IMR-90 (cell line): Measurements from ENCODE around the gene TMCC3. TPM values are rescaled to one million over a fixed set of nuclear protein-coding genes. Genes with fewer than 3 reads are reported as not detected.

Experiments used
- ATAC-seq: fragments of 200-7000 bp; cut with Tn5 transposase; 2 replicates; pipeline ENCODE4 v1.9.1; 2020; ENCODE audit warnings: low read depth, mild to moderate bottlenecking, moderate library complexity
- BruUV-seq: library from RNA; stranded (reverse); fragments of 400-500 nt; replicated peaks from 2 replicates; lab custom pipeline; 2021; lab: Mats Ljungman, UMichigan
- CTCF ChIA-PET: fragments of 300-600 bp; formaldehyde crosslinking; extraction: SDS; loops from one replicate; lab custom pipeline; 2021; ENCODE audit warnings: antibody characterized with exemption; lab: Yijun Ruan, JAX
- POLR2A ChIA-PET: fragments of 300-600 bp; sonication (Branson Sonifier 250); formaldehyde crosslinking; loops from one replicate; lab custom pipeline; 2022; ENCODE audit warnings: antibody characterized with exemption; ENCODE audit not compliant: unreplicated experiment; lab: Charles Lee
- DNase-seq: peaks from one replicate; pipeline ENCODE4 v3.0.0; 2013
- H2AFZ ChIP-seq: replicated peaks from 2 replicates; pipeline ENCODE3; 2013; ENCODE audit warnings: low read length, mild to moderate bottlenecking; ENCODE audit not compliant: poor library complexity
- H2AK5ac ChIP-seq: 2 replicates; pipeline ENCODE4 v1.6.1; 2013; ENCODE audit warnings: low read depth, low read length, inconsistent platforms
- H2AK9ac ChIP-seq: replicated peaks from 2 replicates; pipeline ENCODE3; 2013; ENCODE audit warnings: mild to moderate bottlenecking, low read depth, low read length, moderate library complexity; ENCODE audit not compliant: poor library complexity
- H2BK120ac ChIP-seq: 2 replicates; pipeline ENCODE4 v1.6.1; 2013; ENCODE audit warnings: low read depth, low read length, inconsistent platforms
- H2BK15ac ChIP-seq: 3 replicates; pipeline ENCODE4 v1.6.1; 2013; ENCODE audit warnings: low read depth, low read length, inconsistent platforms
- H2BK20ac ChIP-seq: 2 replicates; pipeline ENCODE4 v1.6.1; 2013; ENCODE audit warnings: low read depth, mild to moderate bottlenecking, inconsistent platforms, low read length, moderate library complexity
- H2BK5ac ChIP-seq: 2 replicates; pipeline ENCODE4 v1.6.1; 2013; ENCODE audit warnings: mild to moderate bottlenecking, low read depth, low read length, inconsistent platforms; ENCODE audit not compliant: poor library complexity, severe bottlenecking
- H3K14ac ChIP-seq: replicated peaks from 2 replicates; pipeline ENCODE4 v1.6.1; 2013; ENCODE audit warnings: low read depth, low read length, inconsistent platforms
- H3K18ac ChIP-seq: 2 replicates; pipeline ENCODE4 v1.6.1; 2013; ENCODE audit warnings: low read depth, low read length, control low read depth
- H3K23ac ChIP-seq: 2 replicates; pipeline ENCODE4 v1.6.1; 2013; ENCODE audit warnings: low read depth, low read length, inconsistent platforms
- H3K27ac ChIP-seq: 2 replicates; pipeline ENCODE4 v1.5.1; 2013; ENCODE audit warnings: mild to moderate bottlenecking, control low read depth, low read length; ENCODE audit not compliant: insufficient read depth
- H3K27me3 ChIP-seq: 2 replicates; pipeline ENCODE4 v1.6.1; 2013; ENCODE audit warnings: low read length; ENCODE audit not compliant: control insufficient read depth, insufficient read depth
- H3K36me3 ChIP-seq: 2 replicates; pipeline ENCODE4 v1.6.1; 2013; ENCODE audit warnings: low read length, mixed read lengths; ENCODE audit not compliant: control insufficient read depth, insufficient read depth
- H3K4ac ChIP-seq: 2 replicates; pipeline ENCODE4 v1.6.1; 2013; ENCODE audit warnings: low read depth, low read length, inconsistent platforms
- H3K4me1 ChIP-seq: 2 replicates; pipeline ENCODE4 v1.6.1; 2013; ENCODE audit warnings: low read length, mixed read lengths; ENCODE audit not compliant: control insufficient read depth, insufficient read depth
- H3K4me2 ChIP-seq: 2 replicates; pipeline ENCODE4 v1.6.1; 2013; ENCODE audit warnings: low read depth, mild to moderate bottlenecking, control low read depth, low read length, moderate library complexity
- H3K4me3 ChIP-seq: 2 replicates; pipeline ENCODE4 v1.5.1; 2013; ENCODE audit warnings: low read depth, mild to moderate bottlenecking, control low read depth, low read length, moderate library complexity; ENCODE audit not compliant: insufficient read depth
- H3K56ac ChIP-seq: 2 replicates; pipeline ENCODE4 v1.6.1; 2013; ENCODE audit warnings: low read length, inconsistent platforms; ENCODE audit not compliant: insufficient read depth; ENCODE audit errors: extremely low read depth
- H3K79me1 ChIP-seq, 2 experiments: 2 replicates each; pipeline ENCODE4 v1.6.1; 2013; ENCODE audit warnings: low read length in 2 of 2, inconsistent platforms in 1 of 2, low read depth in 1 of 2
- H3K9ac ChIP-seq: 2 replicates; pipeline ENCODE4 v1.6.1; 2013; ENCODE audit warnings: low read depth, low read length, control low read depth
- H3K9me1 ChIP-seq: 2 replicates; pipeline ENCODE4 v1.6.1; 2013; ENCODE audit warnings: low read length, inconsistent platforms; ENCODE audit not compliant: insufficient read depth
- H3K9me3 ChIP-seq: 2 replicates; pipeline ENCODE4 v1.6.1; 2013; ENCODE audit warnings: low read length; ENCODE audit not compliant: control insufficient read depth, insufficient read depth
- H4K20me1 ChIP-seq: 2 replicates; pipeline ENCODE4 v1.6.1; 2013; ENCODE audit warnings: low read length, inconsistent platforms; ENCODE audit not compliant: insufficient read depth
- H4K5ac ChIP-seq: 2 replicates; pipeline ENCODE4 v1.6.1; 2013; ENCODE audit warnings: mild to moderate bottlenecking, low read depth, low read length, control low read depth
- H4K8ac ChIP-seq, 2 experiments: 2 replicates each; pipeline ENCODE4 v1.6.1; 2013; ENCODE audit warnings: low read depth in 2 of 2, low read length in 2 of 2, control low read depth in 1 of 2, inconsistent platforms in 1 of 2
- H4K91ac ChIP-seq: 2 replicates; pipeline ENCODE4 v1.6.1; 2013; ENCODE audit warnings: low read depth, low read length, inconsistent platforms; ENCODE audit not compliant: insufficient read depth
- BHLHE40 ChIP-seq: fragments of 150-350 bp; IDR thresholded peaks from 2 replicates; pipeline ENCODE4 v1.6.1; 2016; ENCODE audit warnings: mild to moderate bottlenecking, low read depth, low read length
- CEBPB ChIP-seq: IDR thresholded peaks from 2 replicates; pipeline ENCODE4 v1.6.1; 2012; ENCODE audit warnings: low read depth, low read length, improper control_type of control experiment
- CHD1 ChIP-seq: IDR thresholded peaks from 2 replicates; pipeline ENCODE4 v1.6.1; 2012; ENCODE audit warnings: low read depth, low read length, improper control_type of control experiment
- CTCF ChIP-seq: conservative IDR thresholded peaks from 2 replicates; pipeline ENCODE4 v1.5.1; 2012; ENCODE audit warnings: mild to moderate bottlenecking, low read depth, low read length, improper control_type of control experiment
- MAFK ChIP-seq: IDR thresholded peaks from 2 replicates; pipeline ENCODE4 v1.6.1; 2012; ENCODE audit warnings: low read depth, low read length, improper control_type of control experiment
- MAZ ChIP-seq: IDR thresholded peaks from 2 replicates; pipeline ENCODE4 v1.6.1; 2012; ENCODE audit warnings: low read depth, mild to moderate bottlenecking, low read length, improper control_type of control experiment, moderate library complexity, borderline replicate concordance
- MXI1 ChIP-seq: IDR thresholded peaks from 2 replicates; pipeline ENCODE4 v1.6.1; 2012; ENCODE audit warnings: low read depth, mild to moderate bottlenecking, low read length, moderate library complexity, borderline replicate concordance
- RAD21 ChIP-seq: IDR thresholded peaks from 2 replicates; pipeline ENCODE4 v1.6.1; 2012; ENCODE audit warnings: low read length, improper control_type of control experiment
- RCOR1 ChIP-seq: IDR thresholded peaks from 2 replicates; pipeline ENCODE4 v1.6.1; 2012; ENCODE audit warnings: mild to moderate bottlenecking, low read length, improper control_type of control experiment; ENCODE audit not compliant: insufficient replicate concordance
- WGBS, 2 experiments: methylation state at CpG; one replicate each; pipeline versions ENCODE4 v1.1.5 to v1.1.7; 2013; ENCODE audit warnings: missing lambda C conversion rate in 2 of 2; ENCODE audit not compliant: insufficient read length in 1 of 2; ENCODE audit errors: extremely low coverage in 2 of 2; 5-methylcytosine and 5-hydroxymethylcytosine counted together
- dilution Hi-C: fragments of 300-500 bp; cut with HindIII; formaldehyde crosslinking; loops from one replicate; pipeline ENCODE4 v1.14.3; 2018; ENCODE audit warnings: low sequenced_read_pairs; ENCODE audit not compliant: unreplicated experiment
- in situ Hi-C: fragments of 300-500 bp; cut with MboI; formaldehyde crosslinking; loops from 3 replicates; pipeline ENCODE4 v1.14.3; 2019; ENCODE audit warnings: low sequenced_read_pairs, inconsistent platforms, mixed read lengths
- intact Hi-C: fragments of 100-400 bp; cut with micrococcal nuclease; formaldehyde crosslinking; loops from 2 replicates; pipeline ENCODE4 v1.10.0; 2022
- polyA plus RNA-seq, 3 experiments: library from polyadenylated mRNA; depleted of rRNA; stranded (reverse); fragments of >200 nt; gene quantifications; 2 replicates each; pipeline ENCODE4 v1.2.3, GENCODE V29; 2012; ENCODE audit warnings: low replicate concordance in 1 of 3
- total RNA-seq: library from RNA; depleted of rRNA; stranded (reverse); fragments of >200 nt; gene quantifications from 2 replicates; pipeline ENCODE4 v1.2.3, GENCODE V29; 2012

The TMCC3 gene
- total and polyA plus RNA-seq, 2 of the 4 experiments (the other 2 are of a cell fraction): 0.14 to 0.36 TPM

GRCh38 chr12:94575024-94575423 lies 75.3 kb downstream of the TMCC3 start:
- ChIA-PET POLR2A (no interaction called here), CTCF (no interaction called here)
- H4K91ac ChIP-seq: no peak overlapping the region
- H3K14ac ChIP-seq: no peak overlapping the region
- H4K8ac ChIP-seq: no peak overlapping the region
- no peak for DNase-seq
- no CpG with 5 or more reads among the region's 2 CpGs for WGBS, 2 experiments
- H3K18ac ChIP-seq: no peak overlapping the region
- dilution Hi-C loops (no loop called here), intact Hi-C loops (no loop called here), in situ Hi-C loops (no loop called here)
- H3K9me3 ChIP-seq: no peaks in the 10 kb centered on the region
- no peak for ATAC-seq
- no TSS peak for BruUV-seq
- H3K4ac ChIP-seq: no peak overlapping the region
- H2AK9ac ChIP-seq: no peak overlapping the region
- no peak overlapping the region for H3K4me3 ChIP-seq
- H3K9me1 ChIP-seq: no peaks in the 10 kb centered on the region
- H3K79me1 ChIP-seq: no peaks in the 10 kb centered on the region
- H4K20me1 ChIP-seq: no peaks in the 10 kb centered on the region
- H3K9ac ChIP-seq: no peak overlapping the region
- H3K23ac ChIP-seq: no peak overlapping the region
- no peak overlapping the region for H3K27ac ChIP-seq
- no peak overlapping the region for H2AK5ac ChIP-seq
- no peak overlapping the region for H4K5ac ChIP-seq
- no peak overlapping the region for H2BK5ac ChIP-seq
- no peak overlapping the region for H3K56ac ChIP-seq
- TF ChIP-seq MAZ (no peak), RCOR1 (no peak), BHLHE40 (no peak), MXI1 (no peak), CEBPB (no peak), MAFK (no peak), CTCF (no peak), CHD1 (no peak), RAD21 (no peak)
- H2AFZ ChIP-seq: no peak overlapping the region
- peaks cover 3% of the 10 kb centered on the region for H3K27me3 ChIP-seq
- no peak overlapping the region for H2BK20ac ChIP-seq
- no peaks in the 10 kb centered on the region for H3K36me3 ChIP-seq
- H2BK15ac ChIP-seq: no peak overlapping the region
- no peaks in the 10 kb centered on the region for H3K4me1 ChIP-seq
- no peak overlapping the region for H3K4me2 ChIP-seq
- no peak overlapping the region for H2BK120ac ChIP-seq
